Activated T-helper 2 cell treated with anti-CD3 and anti-CD28 coated beads, Interferon-gamma antibody, Interleukin-2, Interleukin-4, amounts not matched to agents 10 μg/mL and 5 μg/mL and 100 μg/mL, durations not matched to agents 14 hours and 24 hours and 36 hours (primary cell): ENCODE data around the gene MDM2. TPM values are rescaled to one million over a fixed set of nuclear protein-coding genes. Genes with fewer than 3 reads are reported as not detected.

Experiments used
- total RNA-seq: library from RNA; stranded (reverse); gene quantifications from 2 replicates; pipeline ENCODE4 v1.2.3, GENCODE V29; 2022

MDM2 gene
- total RNA-seq, 1 donor from 2014 or later, result 180 TPM

Other genes starting within 250 kb of the MDM2 start
- 174 and 182 TPM in 2 replicates for gene RAP1B, start 197.3 kb upstream of the MDM2 start, total RNA-seq
- 101 and 106 TPM in 2 replicates for gene NUP107, start 121.2 kb upstream of the MDM2 start, total RNA-seq
- 6.3 and 9.4 TPM in 2 replicates for gene SLC35E3, start 62.0 kb upstream of the MDM2 start, total RNA-seq
- gene CPM, start 125.0 kb downstream of the MDM2 start, total RNA-seq, result 48.1 and 49.7 TPM in 2 replicates